Body of pancreas (tissue), 4 donors: ENCODE results near the gene LGI1.

Experiments
- POLR2A ChIP-seq, 3 donors: fragments of 450-650 bp; IDR thresholded peaks; one replicate each; pipeline ENCODE4 v1.6.1; 2016; ENCODE audit warnings: antibody characterized with exemption in 3 of 3, mild to moderate bottlenecking in 2 of 3
- TF ChIP-seq, protein P1 (sequence below), 7 experiments: fragments of 450-650 bp in 4 of 7; fragments of 200-600 bp in 3 of 7; sonication (generic) in 3 of 7; IDR thresholded peaks; one replicate each; pipeline ENCODE4 v1.5.1; 2016 to 2019; ENCODE audit warnings: antibody characterized with exemption in 7 of 7

DNA sequence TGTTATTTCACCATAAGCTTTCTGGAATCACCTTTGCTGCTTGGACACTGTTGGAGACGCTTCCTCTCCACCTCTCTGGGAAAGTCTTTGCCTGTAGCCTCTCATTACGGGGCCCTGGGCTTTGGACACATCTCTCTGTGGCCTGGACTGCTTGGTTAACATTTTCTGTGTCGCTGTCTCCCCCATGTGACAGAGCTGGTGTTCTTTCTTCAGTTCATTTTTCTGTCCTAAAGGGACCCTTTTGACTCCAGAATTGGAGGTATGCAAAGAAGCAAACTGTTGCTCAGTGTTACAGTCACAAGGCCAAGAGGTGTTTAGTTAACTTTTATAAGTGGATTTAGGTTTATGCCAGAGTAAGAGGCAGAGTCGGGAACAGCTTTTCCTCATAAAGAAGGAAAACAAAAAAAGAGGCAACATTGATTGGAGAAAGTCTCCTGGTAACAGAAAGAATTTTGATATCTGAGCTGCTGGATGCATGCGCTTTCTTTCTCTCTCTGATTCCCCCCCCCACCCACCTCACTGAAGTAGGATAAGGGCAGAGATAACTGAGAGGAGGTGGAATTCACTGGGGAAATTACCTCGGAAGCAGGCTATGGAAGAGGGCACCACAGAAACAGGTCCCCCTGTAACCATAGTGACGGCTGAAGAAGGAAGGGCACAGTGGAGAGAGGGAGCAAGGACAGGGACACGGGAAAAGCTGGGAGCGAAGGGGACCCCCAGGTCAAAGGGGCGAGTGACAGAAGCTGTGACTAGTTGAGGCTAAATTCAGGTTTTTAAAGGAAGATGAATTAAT is 57.8 kb downstream of the LGI1 start:
- TF ChIP-seq, protein P1, sequence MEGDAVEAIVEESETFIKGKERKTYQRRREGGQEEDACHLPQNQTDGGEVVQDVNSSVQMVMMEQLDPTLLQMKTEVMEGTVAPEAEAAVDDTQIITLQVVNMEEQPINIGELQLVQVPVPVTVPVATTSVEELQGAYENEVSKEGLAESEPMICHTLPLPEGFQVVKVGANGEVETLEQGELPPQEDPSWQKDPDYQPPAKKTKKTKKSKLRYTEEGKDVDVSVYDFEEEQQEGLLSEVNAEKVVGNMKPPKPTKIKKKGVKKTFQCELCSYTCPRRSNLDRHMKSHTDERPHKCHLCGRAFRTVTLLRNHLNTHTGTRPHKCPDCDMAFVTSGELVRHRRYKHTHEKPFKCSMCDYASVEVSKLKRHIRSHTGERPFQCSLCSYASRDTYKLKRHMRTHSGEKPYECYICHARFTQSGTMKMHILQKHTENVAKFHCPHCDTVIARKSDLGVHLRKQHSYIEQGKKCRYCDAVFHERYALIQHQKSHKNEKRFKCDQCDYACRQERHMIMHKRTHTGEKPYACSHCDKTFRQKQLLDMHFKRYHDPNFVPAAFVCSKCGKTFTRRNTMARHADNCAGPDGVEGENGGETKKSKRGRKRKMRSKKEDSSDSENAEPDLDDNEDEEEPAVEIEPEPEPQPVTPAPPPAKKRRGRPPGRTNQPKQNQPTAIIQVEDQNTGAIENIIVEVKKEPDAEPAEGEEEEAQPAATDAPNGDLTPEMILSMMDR (IDR thresholded peaks at IDR 0.05): no peak
- TF ChIP-seq POLR2A (IDR thresholded peaks at IDR 0.05): no peak
